HG03442 (cell line): ENCODE measurements around the gene CEL.
"Not testable (repeated sequence)": the region's sequence is repeated elsewhere in the genome, so short reads cannot be mapped to it uniquely, and the experiment has no call there.

Source experiments
- ATAC-seq: cut with Tn5 transposase; IDR thresholded peaks from one replicate; pipeline ENCODE4 v1.9.1; 2021; ENCODE audit warnings: mild to moderate bottlenecking, moderate library complexity; ENCODE audit not compliant: unreplicated experiment

The CEL gene

DNA sequence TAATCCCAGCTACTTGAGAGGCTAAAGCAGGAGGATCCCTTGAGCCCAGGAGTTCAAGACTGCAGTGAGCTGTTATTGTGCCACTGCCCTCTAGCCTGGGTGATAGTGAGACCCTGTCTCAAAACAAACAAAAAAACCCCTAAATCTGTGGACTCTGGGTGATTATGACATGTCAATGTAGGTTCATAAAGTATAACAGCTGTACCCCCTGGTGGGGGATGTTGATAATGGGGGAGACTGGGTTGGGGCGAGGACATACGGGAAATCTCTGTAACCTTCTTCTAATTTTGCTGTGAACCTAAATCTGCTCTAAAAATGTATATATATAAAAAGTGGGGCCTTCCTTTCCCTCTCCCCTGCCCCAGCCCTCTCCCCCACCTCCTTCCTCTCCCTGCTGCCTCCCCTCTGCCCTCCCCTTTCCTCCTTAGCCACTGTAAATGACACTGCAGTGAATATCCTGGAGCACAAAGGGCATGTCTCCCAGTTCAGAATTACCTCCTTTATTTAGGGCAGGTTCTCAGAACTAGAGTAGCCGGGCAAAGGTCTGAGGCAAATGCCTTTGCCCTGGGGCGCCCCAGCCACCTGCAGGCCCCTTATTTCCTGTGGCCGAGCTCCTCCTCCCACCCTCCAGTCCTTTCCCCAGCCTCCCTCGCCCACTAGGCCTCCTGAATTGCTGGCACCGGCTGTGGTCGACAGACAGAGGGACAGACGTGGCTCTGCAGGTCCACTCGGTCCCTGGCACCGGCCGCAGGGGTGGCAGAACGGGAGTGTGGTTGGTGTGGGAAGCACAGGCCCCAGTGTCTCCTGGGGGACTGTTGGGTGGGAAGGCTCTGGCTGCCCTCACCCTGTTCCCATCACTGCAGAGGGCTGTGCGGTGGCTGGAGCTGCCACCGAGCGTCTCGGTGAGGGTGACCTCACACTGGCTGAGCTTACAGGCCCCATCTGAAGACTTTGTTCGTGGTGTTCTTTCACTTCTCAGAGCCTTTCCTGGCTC lies 19.3 kb downstream of the CEL start:
- ATAC-seq, result not testable (repeated sequence)

DNA sequence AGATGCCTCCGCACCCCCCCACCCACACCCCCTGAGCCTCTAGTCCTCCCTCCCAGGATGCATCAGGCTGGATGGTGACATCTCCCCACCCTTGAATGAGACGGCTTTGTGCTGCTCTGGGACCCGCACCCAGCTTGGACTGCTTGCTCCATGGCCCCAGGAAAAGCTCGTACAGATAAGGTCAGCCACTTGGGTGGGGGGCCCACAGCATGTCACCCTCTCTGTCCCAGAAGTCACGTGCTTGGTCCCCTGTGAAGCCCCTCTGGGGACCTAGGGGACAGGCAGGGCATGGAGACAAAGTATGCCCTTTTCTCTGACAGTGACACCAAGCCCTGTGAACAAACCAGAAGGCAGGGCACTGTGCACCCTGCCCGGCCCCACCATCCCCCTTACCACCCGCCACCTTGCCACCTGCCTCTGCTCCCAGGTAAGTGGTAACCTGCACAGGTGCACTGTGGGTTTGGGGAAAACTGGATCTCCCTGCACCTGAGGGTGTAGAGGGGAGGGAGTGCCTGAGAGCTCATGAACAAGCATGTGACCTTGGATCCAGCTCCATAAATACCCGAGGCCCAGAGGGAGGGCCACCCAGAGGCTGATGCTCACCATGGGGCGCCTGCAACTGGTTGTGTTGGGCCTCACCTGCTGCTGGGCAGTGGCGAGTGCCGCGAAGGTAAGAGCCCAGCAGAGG lies 20.3 kb downstream of the CEL start:
- ATAC-seq, result not testable (repeated sequence)

DNA sequence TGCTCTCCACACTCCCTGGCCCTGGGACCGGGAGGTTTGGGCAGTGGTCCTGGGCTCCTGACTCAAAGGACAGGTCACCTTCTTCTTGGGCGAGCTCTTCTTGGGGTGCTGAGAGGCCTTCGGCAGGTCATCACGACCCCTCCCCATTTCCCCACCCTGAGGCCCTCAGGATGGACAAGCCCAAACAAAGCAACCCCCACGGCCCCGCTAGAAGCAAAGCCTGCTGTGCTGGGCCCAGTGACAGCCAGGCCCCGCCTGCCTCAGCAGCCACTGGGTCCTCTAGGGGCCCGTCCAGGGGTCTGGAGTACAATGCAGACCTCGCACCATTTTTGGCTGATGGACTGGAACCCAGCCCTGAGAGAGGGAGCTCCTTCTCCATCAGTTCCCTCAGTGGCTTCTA lies 21.9 kb downstream of the CEL start:
- ATAC-seq, result not testable (repeated sequence)

DNA sequence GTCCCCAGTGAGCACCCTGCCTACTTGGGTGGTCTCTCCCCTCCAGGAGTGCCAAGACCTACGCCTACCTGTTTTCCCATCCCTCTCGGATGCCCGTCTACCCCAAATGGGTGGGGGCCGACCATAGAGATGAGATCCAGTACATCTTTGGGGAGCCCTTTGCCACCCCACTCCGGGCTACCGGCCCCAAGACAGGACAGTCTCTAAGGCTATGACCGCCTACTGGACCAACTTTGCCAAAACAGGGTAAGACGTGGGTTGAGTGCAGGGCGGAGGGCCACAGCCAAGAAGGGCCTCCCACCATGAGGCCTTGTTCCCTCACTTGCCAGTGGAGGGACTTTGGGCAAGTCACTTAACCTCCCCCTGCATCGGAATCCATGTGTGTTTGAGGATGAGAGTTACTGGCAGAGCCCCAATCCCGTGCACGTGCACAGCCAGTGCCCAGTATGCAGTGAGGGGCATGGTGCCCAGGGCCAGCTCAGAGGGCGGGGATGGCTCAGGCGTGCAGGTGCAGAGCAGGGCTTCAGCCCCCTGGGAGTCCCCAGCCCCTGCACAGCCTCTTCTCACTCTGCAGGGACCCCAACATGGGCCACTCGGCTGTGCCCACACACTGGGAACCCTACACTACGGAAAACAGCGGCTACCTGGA lies 24.6 kb downstream of the CEL start:
- ATAC-seq, result not testable (repeated sequence)

DNA sequence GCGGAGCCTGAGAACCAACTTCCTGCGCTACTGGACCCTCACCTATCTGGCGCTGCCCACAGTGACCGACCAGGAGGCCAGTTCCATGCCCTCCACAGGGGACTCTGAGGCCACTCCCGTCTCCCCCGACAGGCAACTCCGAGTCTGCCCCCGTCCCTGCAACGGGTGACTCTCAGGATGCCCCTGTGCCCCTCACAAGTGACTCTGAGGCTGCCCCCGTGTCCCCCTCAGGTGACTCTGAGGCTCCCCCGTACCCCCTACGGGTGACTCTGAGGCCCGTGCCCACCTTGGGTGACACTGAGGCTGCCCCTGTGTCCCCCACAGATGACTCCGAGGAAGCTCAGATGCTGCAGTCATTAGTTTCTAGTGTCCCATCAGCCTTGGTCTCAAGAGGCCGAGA lies 25.1 kb downstream of the CEL start:
- ATAC-seq, result no peak

DNA sequence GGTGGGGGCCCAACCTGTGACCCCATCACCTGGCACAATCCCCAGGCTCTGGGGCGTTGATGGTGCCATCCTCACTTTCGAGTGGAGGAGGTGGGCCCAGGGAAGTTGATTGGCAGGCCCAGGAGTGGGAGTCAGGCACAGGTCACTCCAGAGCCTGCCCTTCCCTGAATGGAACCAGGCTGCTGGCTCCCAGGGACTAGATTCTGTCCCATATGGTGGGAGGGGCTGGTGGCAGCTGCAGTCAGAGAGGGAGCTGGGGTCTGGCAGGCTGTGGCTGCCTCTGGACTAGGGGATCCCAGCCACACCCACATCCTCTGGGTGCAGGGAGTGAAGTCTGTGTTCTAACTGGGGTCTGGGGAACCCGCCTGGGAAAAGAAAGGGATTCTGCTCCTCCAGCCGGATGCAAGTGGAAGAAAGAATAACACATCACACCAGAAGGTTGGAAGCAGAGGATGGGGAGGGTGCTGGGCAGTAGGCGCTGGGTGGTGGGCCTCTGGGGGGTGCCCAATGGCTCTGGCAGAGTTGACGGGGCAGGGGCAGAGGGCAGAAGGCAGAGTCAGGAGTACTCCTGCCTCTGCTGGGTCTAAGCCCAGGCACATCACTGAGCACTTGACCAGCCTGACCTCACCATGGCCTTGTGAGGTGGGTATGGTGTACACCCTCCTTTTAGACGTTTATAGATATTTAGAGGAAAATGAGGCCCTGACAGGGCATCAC lies 25.8 kb downstream of the CEL start:
- no peak for ATAC-seq

DNA sequence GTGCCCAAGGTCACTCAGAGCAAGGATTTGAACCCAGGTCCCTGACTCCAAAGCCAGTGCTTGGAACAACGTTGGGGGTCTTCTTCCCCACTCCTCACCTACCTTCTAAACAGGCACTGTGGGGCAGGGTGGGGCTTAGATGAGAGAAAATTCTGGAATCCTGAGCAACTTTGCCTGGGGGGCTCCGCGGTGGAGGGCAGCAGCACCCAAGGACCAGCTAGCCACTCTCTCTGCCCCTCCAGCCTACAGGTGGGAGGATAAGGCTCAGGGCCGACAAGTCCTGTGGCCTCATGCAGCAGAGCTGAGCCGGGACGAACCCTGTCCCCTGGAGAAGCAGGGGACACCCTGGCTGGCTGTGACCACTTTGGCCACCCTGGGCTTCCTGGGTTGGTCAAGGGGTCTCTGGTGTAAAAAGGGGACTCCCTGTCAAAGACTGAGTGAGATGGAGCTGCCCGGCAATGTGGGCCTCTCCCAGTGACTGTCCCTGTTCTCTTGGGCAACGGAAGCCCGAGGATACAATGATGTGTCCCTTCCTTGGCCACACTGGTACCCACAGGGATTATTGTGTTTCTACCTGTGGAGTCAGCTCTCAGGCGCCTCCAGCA lies 26.5 kb downstream of the CEL start:
- no peak for ATAC-seq

DNA sequence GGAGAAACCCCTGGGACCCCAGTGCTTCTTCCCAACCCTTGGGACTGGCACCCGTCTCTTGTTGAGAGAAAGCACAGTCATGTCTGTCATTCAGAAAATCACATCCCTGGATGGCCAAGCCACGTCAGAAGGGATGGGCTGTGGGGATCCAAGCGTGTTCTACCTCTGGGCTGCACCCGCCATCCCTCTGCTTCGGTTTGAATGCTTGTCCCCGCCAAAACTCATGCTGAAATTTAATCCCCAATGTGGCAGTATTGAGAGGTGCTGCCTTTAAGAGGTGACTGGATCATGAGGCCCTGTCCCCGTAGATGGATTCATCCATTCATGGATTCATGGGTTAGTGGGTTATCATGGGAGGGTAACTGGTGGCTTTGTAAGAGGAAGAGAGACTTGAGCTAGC lies 27.0 kb downstream of the CEL start:
- ATAC-seq, result no peak

DNA sequence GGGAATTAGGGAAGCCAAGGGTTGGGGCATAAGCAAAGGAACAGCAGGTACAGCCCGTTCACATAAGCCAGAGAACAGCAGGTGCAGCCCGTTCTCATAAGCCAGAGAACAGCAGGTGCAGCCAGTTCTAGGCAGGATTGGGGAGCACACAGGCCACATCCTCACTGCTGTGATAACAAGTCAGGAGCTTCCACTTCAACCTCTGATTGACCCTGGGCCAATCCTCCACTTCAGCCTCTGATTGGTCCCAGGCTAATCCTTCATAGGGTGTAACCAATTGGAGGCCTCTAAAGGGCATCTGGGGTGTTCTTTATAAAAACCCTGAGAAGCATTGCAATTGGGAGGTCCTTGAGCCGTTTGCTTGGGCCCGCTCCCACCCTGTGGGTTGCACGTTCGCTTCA lies 27.5 kb downstream of the CEL start:
- no peak for ATAC-seq

DNA sequence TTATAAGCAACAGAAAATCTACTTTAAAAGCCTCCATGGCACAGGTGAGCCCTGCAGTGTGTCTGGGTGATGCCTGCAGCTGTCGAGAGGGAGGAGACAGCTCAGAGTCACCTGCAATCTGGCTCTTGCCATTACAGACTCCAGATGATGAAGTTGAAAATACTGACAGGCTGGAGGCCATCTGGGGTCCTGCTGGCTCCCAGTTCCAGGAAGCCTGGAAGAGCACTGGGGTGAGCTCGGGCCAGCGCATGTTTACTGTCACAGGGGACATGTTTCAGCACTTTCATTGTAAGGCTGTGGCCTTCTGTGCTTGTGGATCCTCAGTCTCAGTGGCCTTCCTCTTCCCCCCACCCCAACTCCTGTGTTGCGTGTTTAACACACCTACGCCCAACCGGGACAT lies 28.4 kb downstream of the CEL start:
- no peak for ATAC-seq

DNA sequence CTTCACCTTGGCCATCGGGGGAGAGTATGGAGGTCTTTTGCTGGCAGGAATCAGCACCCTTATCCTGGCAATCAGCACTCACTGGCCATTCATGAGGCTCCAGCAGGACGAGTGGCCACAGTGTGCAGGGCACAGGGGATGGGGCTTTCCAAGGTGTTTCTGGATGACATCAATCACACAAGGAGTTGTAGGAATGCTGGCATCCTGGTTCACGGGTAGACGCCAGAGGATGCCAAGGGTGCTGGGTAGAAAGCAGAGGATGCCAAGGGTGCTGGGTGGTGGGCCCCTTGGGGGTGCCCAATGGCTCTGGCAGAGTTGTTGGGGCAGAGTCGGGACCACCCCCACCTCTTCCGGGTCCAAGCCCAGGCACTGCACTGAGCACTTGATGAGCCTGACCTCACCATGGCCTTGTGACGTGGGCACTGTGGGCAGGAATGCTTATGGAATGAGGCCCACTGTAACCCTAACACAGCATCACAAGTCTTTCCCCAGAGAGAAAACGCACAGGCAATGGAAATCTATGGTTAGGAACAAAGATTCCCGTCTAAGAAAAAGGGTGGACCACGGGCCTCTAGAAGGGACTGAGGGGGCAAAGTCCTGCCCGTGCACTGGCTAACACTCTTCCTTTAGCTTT lies 29.1 kb downstream of the CEL start:
- ATAC-seq, result no peak

DNA sequence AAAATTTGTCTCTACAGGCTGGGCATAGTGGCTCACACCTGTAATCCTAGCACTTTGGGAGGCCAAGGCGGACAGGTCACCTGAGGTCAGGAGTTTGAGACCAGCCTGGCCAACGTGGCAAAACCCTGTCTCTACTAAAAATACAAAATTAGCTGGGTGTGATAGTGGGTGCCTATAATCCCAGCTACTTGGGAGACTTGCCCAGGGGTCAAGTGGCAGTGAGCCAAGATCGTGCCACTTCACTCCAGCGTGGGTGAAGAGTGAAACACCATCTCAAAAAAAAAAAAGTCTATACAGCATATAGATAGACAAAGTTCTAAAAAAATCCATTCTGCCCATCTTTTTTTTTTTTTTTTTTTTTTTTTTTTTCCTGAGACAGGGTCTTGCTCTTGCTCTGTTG lies 32.6 kb downstream of the CEL start:
- not testable (repeated sequence) for ATAC-seq

DNA sequence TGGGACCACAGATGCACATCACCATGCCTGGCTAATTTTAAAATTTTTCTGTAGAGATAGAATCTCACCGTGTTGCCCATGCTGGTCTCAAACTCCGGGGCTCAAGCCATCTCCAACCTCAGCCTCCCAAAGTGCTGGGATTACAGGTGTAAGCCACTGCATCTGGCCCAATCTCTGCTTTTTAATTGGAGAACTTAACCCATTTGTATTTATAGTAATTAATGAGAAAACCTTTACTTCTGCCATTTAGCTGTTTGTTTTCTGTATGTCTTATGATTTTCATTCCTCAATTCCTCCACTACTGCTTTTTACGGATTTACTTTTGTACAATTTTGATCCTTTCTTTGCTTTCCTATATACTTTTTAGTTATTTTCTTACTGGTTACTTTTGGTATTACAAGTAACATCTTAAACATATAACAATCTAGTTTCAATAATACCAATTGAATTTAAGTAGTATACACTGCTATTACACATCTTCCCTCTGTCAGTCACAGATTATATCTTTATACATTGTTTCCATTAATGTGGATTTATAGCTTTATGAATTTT lies 33.1 kb downstream of the CEL start:
- no peak for ATAC-seq

DNA sequence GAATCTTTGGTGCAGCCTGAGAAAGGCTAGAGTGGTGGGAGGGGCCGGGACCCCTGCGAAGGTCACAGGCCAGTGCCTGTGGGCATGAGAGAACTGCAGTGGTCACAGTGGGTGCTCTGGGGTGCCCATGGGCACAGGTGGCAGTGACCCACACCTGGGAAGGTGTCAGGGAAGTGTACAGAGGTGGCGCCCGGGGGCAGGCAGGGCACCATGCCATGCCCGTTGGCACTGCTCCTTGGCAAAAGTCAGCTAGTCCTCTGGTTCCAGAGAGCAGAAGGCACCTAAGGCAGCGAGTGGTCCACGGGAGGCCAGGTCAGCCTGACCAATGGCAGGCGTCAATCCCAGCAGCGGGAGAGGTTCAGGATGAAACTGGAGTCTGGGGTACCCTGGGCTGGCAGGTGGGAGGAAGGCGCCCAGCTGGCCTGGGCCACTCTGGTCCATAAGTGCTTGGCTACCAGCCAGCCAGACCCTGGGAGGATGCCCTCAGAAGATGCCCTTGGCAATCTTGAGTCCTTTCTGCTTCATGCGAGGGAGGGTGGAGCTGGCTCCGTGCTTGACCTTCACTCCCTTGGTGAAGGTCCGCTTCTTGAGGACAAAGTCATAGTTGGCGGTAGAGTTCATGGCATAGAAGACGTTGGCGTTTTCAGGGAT lies 36.4 kb downstream of the CEL start:
- no peak for ATAC-seq

DNA sequence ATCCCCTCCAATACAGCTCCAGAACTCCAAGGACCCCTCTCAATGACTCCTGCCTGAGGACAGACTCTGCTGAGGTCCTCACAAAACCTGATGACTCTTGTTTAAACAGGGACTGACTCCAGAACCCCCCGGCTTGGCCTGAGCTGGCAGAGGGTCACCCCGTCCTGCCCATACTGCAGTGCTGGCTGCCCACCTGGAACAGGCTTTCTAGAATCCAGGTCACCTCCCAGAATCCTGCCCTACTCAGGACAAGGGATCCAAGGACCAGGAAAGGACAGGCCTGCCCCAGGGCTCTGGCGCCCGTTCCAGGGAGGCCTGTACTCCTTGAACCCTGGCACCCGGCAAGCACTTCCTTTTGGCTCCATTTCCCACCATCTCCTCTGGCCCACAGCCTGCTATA lies 37.1 kb downstream of the CEL start:
- ATAC-seq, result no peak

DNA sequence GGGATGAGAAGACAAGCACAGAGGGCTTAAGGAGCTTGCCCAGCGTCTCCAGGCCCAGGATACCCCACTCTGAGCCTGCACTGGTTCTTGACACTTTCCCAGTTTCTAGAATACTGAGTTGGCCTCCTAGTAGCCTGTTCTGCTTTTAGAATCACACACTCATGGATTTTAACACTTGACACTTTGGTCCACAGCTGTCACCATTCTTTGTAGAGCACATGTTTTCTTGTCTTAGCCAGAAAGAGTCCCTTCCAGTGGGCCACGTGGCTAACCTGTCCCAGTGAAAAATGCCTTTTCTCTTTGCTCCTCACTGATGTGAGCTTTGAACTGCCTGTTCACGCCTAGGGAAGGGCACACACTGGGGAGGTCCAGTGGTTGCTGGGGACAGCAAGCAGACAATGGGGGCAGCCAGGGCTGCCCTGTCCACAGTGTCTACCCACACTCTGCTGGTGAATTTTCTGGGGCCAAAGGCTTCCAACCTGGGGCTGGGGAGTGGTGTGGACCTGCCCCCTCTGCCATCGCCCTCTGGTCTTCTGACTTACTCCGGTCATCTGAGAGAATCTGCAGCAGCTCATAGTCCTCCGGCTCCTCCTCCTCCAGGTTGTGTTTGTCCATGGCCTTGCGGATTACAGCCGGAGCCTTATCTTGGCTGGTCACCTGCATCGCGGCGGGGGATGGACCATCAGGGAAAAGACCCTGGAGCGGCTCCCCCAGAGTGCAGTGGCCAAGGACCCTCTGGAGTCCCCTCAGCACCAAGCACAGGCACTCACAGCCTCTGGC lies 38.1 kb downstream of the CEL start:
- no peak for ATAC-seq

DNA sequence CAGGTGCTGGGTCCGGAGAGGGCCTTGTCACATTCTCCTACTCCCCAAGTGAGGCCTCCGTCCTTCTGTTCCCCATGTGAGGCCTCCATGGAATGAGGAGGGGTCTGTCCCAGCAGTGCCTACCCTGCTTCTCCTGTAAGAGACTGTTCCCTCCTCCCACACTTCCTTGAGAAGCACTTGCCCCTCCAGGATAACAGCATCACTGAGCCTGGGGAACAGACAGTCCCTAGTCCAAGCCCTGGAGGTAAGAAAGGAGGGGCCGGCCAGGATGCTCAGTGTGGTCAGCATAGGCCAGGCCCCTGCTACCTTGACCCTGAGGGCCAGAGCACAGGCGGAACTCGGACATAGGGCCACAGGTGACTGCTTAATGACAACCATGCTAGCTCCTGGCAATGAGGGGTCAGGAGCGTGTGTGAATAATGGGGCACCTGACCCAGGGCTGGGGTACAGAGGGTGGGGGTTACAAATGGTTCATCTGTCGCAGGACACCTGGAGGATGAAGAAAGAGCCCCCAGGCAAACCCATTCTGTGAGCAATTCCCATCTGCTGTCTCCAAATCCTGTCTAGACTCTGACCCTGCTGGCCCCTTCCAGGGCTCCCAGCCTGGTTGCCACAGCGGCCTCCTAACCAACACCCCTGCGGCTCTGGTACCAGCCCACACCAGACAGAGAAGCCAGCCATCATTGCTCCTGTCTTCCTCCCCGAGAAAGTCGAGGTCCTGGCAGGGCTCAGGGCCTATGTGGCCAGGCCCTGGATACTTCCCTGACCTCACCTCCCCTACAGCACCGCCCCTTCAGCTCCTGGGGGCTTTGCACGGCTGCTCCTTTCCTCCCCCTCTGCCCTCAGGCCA lies 39.0 kb downstream of the CEL start:
- no peak for ATAC-seq
